GM12878 (cell line): ENCODE results near the gene SLA2. TPM values are rescaled to one million over a fixed set of nuclear protein-coding genes. Genes with fewer than 3 reads are reported as not detected.

ENCODE experiments used
- ATF2 ChIP-seq: IDR thresholded peaks from 2 replicates; pipeline ENCODE4 v1.6.1; 2012; ENCODE audit warnings: low read length, inconsistent platforms
- BACH1 ChIP-seq: fragments of 450-650 bp; IDR thresholded peaks from 2 replicates; pipeline ENCODE4 v1.6.1; 2017; ENCODE audit warnings: mild to moderate bottlenecking, borderline replicate concordance
- CBX3 ChIP-seq: fragments of 200-600 bp; sonication (generic); IDR thresholded peaks from 2 replicates; pipeline ENCODE4 v1.6.1; 2016; ENCODE audit warnings: low read depth, borderline replicate concordance
- CHD4 ChIP-seq: fragments of 200-600 bp; sonication (generic); IDR thresholded peaks from 2 replicates; pipeline ENCODE4 v1.6.1; 2016; ENCODE audit warnings: mild to moderate bottlenecking
- E4F1 ChIP-seq: fragments of 450-650 bp; IDR thresholded peaks from 2 replicates; pipeline ENCODE4 v1.6.1; 2018; ENCODE audit warnings: borderline replicate concordance, mild to moderate bottlenecking; ENCODE audit not compliant: partially characterized antibody
- ELK1 ChIP-seq: IDR thresholded peaks from 2 replicates; pipeline ENCODE4 v1.6.1; 2012; ENCODE audit warnings: low read depth, low read length, improper control_type of control experiment
- ESRRA ChIP-seq: IDR thresholded peaks from 2 replicates; pipeline ENCODE4 v1.6.1; 2012; ENCODE audit warnings: mild to moderate bottlenecking, low read length, improper control_type of control experiment
- ETV6 ChIP-seq, 2 experiments: fragments of 450-650 bp in 1 of 2; IDR thresholded peaks in 1 of 2; conservative IDR thresholded peaks in 1 of 2; 2 replicates each; pipeline ENCODE4 v1.6.1; 2014; ENCODE audit warnings: antibody characterized with exemption in 1 of 2, borderline replicate concordance in 1 of 2, low read depth in 1 of 2, mild to moderate bottlenecking in 1 of 2, moderate library complexity in 1 of 2
- FOS ChIP-seq: IDR thresholded peaks from 3 replicates; pipeline ENCODE4 v1.6.1; 2011; ENCODE audit warnings: borderline replicate concordance; ENCODE audit not compliant: insufficient read length; ENCODE audit errors: extremely low read depth
- KLF5 ChIP-seq: fragments of 450-650 bp; IDR thresholded peaks from 2 replicates; pipeline ENCODE4 v1.6.1; 2014; ENCODE audit warnings: mild to moderate bottlenecking; ENCODE audit not compliant: partially characterized antibody
- MEF2B ChIP-seq: fragments of 450-650 bp; IDR thresholded peaks from 2 replicates; pipeline ENCODE4 v1.6.1; 2018; ENCODE audit warnings: mild to moderate bottlenecking, moderate library complexity; ENCODE audit not compliant: partially characterized antibody, poor library complexity, severe bottlenecking
- MXI1 ChIP-seq: fragments of 150-350 bp; IDR thresholded peaks from 2 replicates; pipeline ENCODE4 v1.6.1; 2011; ENCODE audit warnings: low read depth, mild to moderate bottlenecking, inconsistent platforms, low read length, improper control_type of control experiment
- NFXL1 ChIP-seq: fragments of 450-650 bp; IDR thresholded peaks from 2 replicates; pipeline ENCODE4 v1.6.1; 2017; ENCODE audit warnings: antibody characterized with exemption, mild to moderate bottlenecking, borderline replicate concordance
- RCOR1 ChIP-seq: conservative IDR thresholded peaks from 2 replicates; pipeline ENCODE4 v1.6.1; 2012; ENCODE audit warnings: low read depth, low read length, improper control_type of control experiment
- RELA ChIP-seq: fragments of 450-650 bp; IDR thresholded peaks from 2 replicates; pipeline ENCODE4 v1.8.0; 2014; ENCODE audit warnings: borderline replicate concordance; ENCODE audit not compliant: partially characterized antibody
- RELB ChIP-seq: fragments of 450-650 bp; IDR thresholded peaks from 2 replicates; pipeline ENCODE4 v1.6.1; 2017; ENCODE audit warnings: low read depth, mild to moderate bottlenecking, moderate library complexity
- SMC3 ChIP-seq: IDR thresholded peaks from 2 replicates; pipeline ENCODE4 v1.6.1; 2011; ENCODE audit warnings: low read length, improper control_type of control experiment, borderline replicate concordance
- SPI1 ChIP-seq: IDR thresholded peaks from 2 replicates; pipeline ENCODE4 v1.6.1; 2011; ENCODE audit warnings: low read depth, mild to moderate bottlenecking, low read length, moderate library complexity, borderline replicate concordance; ENCODE audit not compliant: insufficient read depth
- TCF12 ChIP-seq: IDR thresholded peaks from 2 replicates; pipeline ENCODE4 v1.6.1; 2011; ENCODE audit warnings: low read depth, mild to moderate bottlenecking, low read length
- USF2 ChIP-seq: IDR thresholded peaks from 2 replicates; pipeline ENCODE4 v1.6.1; 2011; ENCODE audit warnings: low read depth, low read length, improper control_type of control experiment, borderline replicate concordance
- ZNF274 ChIP-seq: IDR thresholded peaks from one replicate; pipeline ENCODE4 v1.8.0; 2011; ENCODE audit not compliant: insufficient read length, insufficient read depth
- ZNF622 ChIP-seq: fragments of 450-650 bp; IDR thresholded peaks from 2 replicates; pipeline ENCODE4 v1.6.1; 2017; ENCODE audit warnings: mild to moderate bottlenecking, inconsistent platforms
- polyA plus RNA-seq, 11 experiments: library from polyadenylated mRNA; depleted of rRNA in 4 of 11; unstranded in 6 of 11; stranded (reverse) in 5 of 11; fragments of >200 nt; fragmentation: Nextera tagmentation in 4 of 11; fragmentation: Illumina TruSeq in 1 of 11; extraction: Ambion mirVana in 4 of 11; extraction: Trizol in 1 of 11; gene quantifications; 1 replicate in 1 of 11; 2 replicates in 10 of 11; pipeline versions ENCODE4 v1.2.1 to v1.2.3, GENCODE V29; 2011 to 2016; ENCODE audit warnings: inconsistent platforms in 2 of 11, missing spikeins in 2 of 11, low read depth in 1 of 11
- total RNA-seq, 4 experiments: library from RNA; depleted of rRNA in 3 of 4; stranded (reverse); fragments of >200 nt in 3 of 4; fragmentation: Illumina TruSeq in 1 of 4; extraction: Trizol in 1 of 4; gene quantifications; 2 replicates each; pipeline versions ENCODE4 v1.2.1 to v1.2.3, GENCODE V29; 2013 to 2021

Gene SLA2
- total and polyA plus RNA-seq, 10 of the 15 experiments (the other 5 are each of a cell fraction or from before 2014, with no cell fraction given), result 0.29 to 3.3 (median 1.4) TPM

GRCh38 chr20:36605399-36606157 lies 40.4 kb downstream of the SLA2 start, which contains the start of gene RAB5IF (continued):
- TF ChIP-seq ETV6 (conservative IDR thresholded peaks at IDR 0.05 in 1 of 2, IDR thresholded peaks at IDR 0.05 in 1 of 2; ENCODE audit: borderline replicate concordance in 1 of 2, low read depth in 1 of 2) (no peak), KLF5 (no peak), USF2 (no peak), RCOR1 (no peak), MXI1 (peak; percentile 70), ZNF622 (no peak), TCF12 (peak; percentile 62; the same call in 1 of the 2 replicates), CBX3 (no peak), ESRRA (peak; percentile 80; the same call in 1 of the 2 replicates), SMC3 (peak; percentile 81), CHD4 (no peak), E4F1 (no peak), FOS (no peak), ELK1 (peak; percentile 71; the same call in 1 of the 2 replicates), ZNF274 (no peak), ATF2 (peak; percentile 65), BACH1 (peak; percentile 60), NFXL1 (no peak), SPI1 (peak; percentile 55; the same call in 1 of the 2 replicates), RELB (peak; percentile 98), RELA (peak; percentile 90), MEF2B (no peak)
